Measurements from ENCODE around the gene MMP13.

DNA sequence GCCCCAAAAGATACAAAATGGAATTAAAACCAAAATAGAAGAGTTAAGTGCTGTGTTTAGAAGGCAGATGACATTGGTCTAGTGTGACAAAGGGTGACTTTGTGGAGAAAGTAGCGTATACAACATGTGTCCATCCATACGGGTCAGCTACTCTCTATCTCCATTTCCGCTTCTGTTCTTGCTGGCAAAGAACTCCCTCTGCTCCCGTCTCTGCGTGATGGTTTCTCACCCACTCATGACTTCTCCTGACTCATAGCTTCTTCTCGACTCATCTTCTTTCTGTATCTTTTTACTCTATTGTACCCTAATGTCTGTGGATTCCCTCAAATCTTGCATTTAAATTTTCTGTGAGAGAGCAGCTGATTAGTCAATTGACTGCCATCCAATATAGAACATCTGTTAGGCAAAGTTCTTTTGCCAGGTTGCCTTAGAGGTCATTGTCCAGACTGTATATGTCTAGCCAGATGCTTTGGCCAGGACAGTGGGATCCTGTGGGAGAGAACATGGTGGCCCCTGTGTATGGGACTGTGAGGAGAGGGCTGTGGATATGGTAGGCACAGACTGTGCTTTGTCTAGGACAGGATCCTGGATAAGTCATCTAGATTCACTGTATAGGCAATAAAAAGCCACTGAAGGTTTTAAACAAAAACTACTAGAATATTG lies 28.4 kb downstream of the MMP13 start:
- TF ChIP-seq EZH2phosphoT487 (IDR thresholded peaks at IDR 0.05; ENCODE audit: insufficient read depth, low read depth) (no peak), EZH2 (IDR thresholded peaks at IDR 0.05; ENCODE audit: insufficient read depth, poor library complexity, severe bottlenecking) (no peak)

All from GM23248 (cell line).